ENCODE data around the gene RTN4. TPM values are rescaled to one million over a fixed set of nuclear protein-coding genes. Genes with fewer than 3 reads are reported as not detected.

The RTN4 gene
- total RNA-seq, 4 donors from 2014 or later, result 249 to 292 (median 276) TPM

DNA sequence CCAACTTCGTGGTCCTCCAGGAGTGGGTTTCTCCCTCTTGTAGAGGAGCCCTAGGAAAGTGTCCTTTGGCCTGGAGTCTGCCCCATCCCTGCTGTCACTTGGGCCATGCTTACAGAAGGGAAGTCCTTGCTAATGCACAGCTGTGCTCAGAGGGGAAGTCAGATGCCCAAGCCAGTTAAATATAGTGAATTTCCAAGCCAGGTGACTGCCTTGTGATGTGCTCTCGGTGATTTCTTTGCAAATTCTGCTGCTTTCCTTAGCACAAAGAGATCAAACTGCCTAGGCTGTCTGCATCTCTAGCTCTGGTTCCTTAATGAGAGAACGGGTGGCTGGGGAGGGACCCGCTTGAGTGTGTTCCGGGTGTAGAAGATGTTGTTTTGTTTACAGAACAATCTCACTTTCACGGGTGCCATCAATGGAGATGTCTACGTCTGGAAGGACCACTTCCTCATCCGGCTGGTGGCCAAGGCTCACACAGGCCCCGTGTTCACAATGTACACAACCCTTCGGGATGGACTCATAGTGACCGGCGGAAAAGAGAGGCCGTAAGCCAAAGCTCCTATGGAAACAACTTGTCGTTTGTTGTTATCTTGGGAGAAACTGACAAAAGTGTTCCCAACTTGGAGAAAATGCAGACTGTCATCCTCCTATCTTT, 91.4 kb downstream of the RTN4 start:
- WGBS, 2 donors, result 85 to 92% methylated on average over 14 of the region's 14 CpGs
- intact Hi-C loops (cut with DNase I; ENCODE audit: low total_unique reads), result no loop called here

DNA sequence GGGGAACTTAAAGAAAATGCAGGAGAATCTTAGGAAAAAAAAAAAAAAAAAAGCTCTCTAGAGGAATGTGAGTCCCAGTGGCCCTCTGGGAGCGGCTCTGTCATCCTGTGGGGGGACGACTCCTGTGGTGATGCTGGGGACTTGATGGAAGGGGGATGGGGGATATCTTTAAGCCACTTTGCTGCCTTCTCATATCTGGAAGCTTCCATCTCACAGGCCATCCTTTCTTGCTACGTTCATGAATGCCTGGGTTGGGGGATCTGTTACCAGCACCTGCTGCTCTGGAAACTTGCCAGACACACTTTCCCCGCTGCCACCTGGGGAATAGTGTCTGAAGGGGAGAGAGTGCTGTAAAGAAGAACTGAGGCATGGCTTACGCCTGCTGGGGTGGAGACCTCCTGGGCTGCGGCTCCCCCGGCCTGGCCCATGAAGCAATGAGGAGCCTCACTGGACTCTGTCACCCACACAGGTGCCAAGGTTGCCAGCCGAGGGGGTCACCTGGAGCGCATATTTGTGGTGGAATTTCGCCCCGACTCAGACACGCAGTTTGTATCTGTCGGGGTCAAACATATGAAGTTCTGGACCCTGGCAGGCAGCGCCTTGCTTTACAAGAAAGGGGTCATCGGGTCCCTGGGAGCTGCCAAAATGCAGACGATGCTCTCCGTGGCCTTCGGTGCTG, 92.8 kb downstream of the RTN4 start:
- TF ChIP-seq POLR2A (IDR thresholded peaks at IDR 0.05), result no peak
- no peak overlapping the region for H3K4me3 ChIP-seq (ENCODE audit: low read depth, poor library complexity, severe bottlenecking)
- peak in 1 of 2 donors; percentile 82 for DNase-seq (ENCODE audit: low spot score in 2 of 2)
- WGBS, 2 donors, result 91 to 92% methylated on average over 16 to 18 of the region's 18 CpGs
- intact Hi-C loops (cut with DNase I; ENCODE audit: low total_unique reads), result no loop called here

More for the DNA sequence above, 91.4 kb downstream of the RTN4 start:
- peak in 1 of 2 donors; percentile 83 for DNase-seq (ENCODE audit: low spot score in 2 of 2)
- TF ChIP-seq, protein P1, sequence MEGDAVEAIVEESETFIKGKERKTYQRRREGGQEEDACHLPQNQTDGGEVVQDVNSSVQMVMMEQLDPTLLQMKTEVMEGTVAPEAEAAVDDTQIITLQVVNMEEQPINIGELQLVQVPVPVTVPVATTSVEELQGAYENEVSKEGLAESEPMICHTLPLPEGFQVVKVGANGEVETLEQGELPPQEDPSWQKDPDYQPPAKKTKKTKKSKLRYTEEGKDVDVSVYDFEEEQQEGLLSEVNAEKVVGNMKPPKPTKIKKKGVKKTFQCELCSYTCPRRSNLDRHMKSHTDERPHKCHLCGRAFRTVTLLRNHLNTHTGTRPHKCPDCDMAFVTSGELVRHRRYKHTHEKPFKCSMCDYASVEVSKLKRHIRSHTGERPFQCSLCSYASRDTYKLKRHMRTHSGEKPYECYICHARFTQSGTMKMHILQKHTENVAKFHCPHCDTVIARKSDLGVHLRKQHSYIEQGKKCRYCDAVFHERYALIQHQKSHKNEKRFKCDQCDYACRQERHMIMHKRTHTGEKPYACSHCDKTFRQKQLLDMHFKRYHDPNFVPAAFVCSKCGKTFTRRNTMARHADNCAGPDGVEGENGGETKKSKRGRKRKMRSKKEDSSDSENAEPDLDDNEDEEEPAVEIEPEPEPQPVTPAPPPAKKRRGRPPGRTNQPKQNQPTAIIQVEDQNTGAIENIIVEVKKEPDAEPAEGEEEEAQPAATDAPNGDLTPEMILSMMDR (IDR thresholded peaks at IDR 0.05), result no peak
- no peak for TF ChIP-seq POLR2A (IDR thresholded peaks at IDR 0.05)
- no peak overlapping the region for H3K4me3 ChIP-seq (ENCODE audit: low read depth, poor library complexity, severe bottlenecking)

DNA sequence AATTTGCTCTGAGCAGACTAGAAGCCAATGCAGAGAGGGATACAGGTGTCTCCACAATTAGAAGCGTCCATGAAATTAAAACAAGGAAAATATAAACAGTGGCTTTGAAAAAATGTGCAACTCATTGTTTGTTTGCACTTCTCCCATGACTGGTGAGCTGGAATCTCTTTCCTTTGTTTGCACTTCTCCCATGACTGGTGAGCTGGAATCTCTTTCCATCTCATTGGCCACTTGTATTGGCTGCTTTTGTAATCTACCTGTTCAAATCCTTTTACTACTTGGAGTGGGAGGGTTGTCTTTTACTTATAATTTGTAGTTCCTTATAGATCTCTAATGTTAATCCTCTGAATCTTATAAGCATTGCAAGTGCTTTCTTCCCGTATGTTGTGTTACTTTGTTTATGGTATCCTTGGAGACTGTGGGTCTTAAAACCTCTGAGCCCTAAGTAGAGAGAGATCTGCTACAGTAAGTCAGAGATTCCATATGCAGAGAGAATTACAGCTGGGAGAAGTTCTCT, 94.1 kb downstream of the RTN4 start:
- intact Hi-C loops (cut with DNase I; ENCODE audit: low total_unique reads), result no loop called here
- 48 to 50% methylated on average over 2 of the region's 2 CpGs for WGBS, 2 donors
- no peak for DNase-seq (ENCODE audit: low spot score in 2 of 2)
- no peak overlapping the region for H3K4me3 ChIP-seq (ENCODE audit: low read depth, poor library complexity, severe bottlenecking)
- no peak for TF ChIP-seq POLR2A (IDR thresholded peaks at IDR 0.05)
- TF ChIP-seq, protein P1 (IDR thresholded peaks at IDR 0.05), result no peak

GRCh38 chr2:54955358-54956110, 94.7 kb downstream of the RTN4 start:
- no peak for TF ChIP-seq POLR2A (IDR thresholded peaks at IDR 0.05)
- TF ChIP-seq, protein P1 (IDR thresholded peaks at IDR 0.05), result no peak
- intact Hi-C loops (cut with DNase I; ENCODE audit: low total_unique reads), result no loop called here
- no peak overlapping the region for H3K4me3 ChIP-seq (ENCODE audit: low read depth, poor library complexity, severe bottlenecking)
- peak in 1 of 2 donors; percentile 53 for DNase-seq (ENCODE audit: low spot score in 2 of 2)
- 79 to 81% methylated on average over 9 of the region's 9 CpGs for WGBS, 2 donors

DNA sequence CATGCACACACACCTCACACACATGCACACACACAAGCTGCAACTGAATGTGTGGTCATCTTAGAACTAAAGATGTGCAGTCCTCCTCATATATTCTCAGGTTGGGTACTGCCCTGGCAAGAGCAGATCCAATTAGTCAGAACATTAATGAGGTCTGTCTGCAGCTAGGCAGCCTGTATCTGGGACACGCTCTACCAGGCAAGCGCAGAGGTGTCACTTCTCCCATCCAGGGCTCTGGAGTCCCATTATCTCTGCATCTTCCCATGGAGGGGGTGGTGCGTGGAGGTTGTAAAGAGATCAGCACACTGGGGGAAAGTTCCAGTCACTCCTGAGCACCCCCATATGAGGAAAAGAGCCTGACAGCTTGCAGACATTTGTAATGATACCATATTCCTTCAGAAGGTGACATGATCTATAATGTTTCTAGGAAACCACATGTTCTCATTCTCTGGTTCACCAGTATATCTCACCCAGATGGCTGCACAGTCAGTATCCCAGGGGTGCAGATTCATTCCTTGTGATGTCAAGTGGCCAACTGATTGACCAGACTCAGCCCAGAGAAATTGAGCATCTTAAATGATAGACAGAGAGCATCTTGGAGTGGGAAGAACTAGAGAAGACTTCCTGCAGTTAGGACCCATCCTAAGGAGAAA, 95.4 kb downstream of the RTN4 start:
- TF ChIP-seq, protein P1 (IDR thresholded peaks at IDR 0.05), result no peak
- no peak for TF ChIP-seq POLR2A (IDR thresholded peaks at IDR 0.05)
- 83 to 98% methylated on average over 3 of the region's 3 CpGs for WGBS, 2 donors
- DNase-seq (ENCODE audit: low spot score in 2 of 2), result peak in 1 of 2 donors; percentile 43
- H3K4me3 ChIP-seq (ENCODE audit: low read depth, poor library complexity, severe bottlenecking), result no peak overlapping the region
- intact Hi-C loops (cut with DNase I; ENCODE audit: low total_unique reads), result no loop called here
